MM.1S (cell line): ENCODE data around the gene URB1.

Experiments used
- EZH2 ChIP-seq: fragments of 300-600 bp; sonication (generic); optimal IDR thresholded peaks from 2 replicates; pipeline ENCODE3; 2017; ENCODE audit warnings: low read depth, mild to moderate bottlenecking, antibody characterized with exemption, low read length, mixed read lengths
- EZH2phosphoT487 ChIP-seq: fragments of 300-600 bp; sonication (generic); IDR thresholded peaks from 2 replicates; pipeline ENCODE4 v1.6.1; 2018; ENCODE audit warnings: antibody characterized with exemption, low read length
- TF ChIP-seq, protein P1 (sequence below): fragments of 300-600 bp; sonication (generic); IDR thresholded peaks from 2 replicates; pipeline ENCODE4 v1.5.1; 2016; ENCODE audit warnings: antibody characterized with exemption, low read length, mixed read lengths

DNA sequence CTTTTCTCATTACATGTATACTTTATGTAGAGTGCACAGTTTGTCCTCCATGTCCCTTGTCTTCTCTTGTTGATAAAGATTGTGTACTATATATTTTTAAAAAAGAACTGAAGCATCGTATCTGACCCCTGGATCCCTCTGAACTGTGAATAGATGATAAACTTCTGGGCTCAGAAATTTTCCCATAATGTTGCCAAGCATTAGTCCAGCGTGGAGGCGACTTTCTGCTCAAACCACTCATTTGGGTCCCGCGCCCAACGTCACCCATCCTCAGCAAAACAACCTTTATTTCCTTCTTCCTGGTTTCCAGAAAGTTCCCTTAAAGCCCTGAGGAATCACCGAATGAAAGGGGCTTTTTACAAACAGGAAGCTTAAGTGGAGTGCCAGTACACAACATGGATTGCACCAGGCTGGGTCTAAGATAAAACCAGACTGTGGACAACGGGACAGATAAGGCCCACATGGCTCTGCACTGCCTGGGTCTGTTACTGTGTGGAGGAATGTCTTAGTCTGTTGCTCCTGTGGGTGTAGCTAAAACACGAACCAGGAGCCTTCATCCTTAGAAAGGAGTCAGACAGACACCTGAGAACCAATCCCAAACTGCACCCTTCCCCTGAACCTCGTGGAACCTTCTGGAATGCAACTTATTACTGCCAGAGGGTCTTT, 35.3 kb upstream of the URB1 start:
- TF ChIP-seq, protein P1, sequence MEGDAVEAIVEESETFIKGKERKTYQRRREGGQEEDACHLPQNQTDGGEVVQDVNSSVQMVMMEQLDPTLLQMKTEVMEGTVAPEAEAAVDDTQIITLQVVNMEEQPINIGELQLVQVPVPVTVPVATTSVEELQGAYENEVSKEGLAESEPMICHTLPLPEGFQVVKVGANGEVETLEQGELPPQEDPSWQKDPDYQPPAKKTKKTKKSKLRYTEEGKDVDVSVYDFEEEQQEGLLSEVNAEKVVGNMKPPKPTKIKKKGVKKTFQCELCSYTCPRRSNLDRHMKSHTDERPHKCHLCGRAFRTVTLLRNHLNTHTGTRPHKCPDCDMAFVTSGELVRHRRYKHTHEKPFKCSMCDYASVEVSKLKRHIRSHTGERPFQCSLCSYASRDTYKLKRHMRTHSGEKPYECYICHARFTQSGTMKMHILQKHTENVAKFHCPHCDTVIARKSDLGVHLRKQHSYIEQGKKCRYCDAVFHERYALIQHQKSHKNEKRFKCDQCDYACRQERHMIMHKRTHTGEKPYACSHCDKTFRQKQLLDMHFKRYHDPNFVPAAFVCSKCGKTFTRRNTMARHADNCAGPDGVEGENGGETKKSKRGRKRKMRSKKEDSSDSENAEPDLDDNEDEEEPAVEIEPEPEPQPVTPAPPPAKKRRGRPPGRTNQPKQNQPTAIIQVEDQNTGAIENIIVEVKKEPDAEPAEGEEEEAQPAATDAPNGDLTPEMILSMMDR, result no peak
- TF ChIP-seq EZH2phosphoT487, result no peak
- TF ChIP-seq EZH2, result no peak
